ENCODE results near the gene ATPAF1.

DNA sequence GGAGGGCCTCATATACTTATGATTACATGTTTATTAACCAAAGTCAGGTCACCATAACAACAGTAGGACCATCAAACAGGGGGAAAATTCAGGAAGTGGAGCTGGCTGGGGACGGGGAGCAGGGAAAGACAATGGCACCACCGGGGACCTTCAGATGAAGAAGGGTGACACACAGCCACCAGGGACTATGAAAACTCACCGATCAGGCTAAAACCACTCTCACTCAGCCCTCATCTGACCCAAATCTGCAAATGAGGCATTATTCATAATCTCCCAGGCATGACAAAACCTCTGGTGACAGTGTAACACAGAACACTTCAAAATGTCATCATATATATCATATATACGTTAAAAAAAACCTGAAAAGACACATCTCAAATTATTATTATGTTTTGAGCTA is 75.3 kb downstream of the ATPAF1 start:
- TF ChIP-seq MEF2A (IDR thresholded peaks at IDR 0.05; ENCODE audit: borderline replicate concordance, low read depth) (no peak), JUND (IDR thresholded peaks at IDR 0.05) (no peak), POLR2AphosphoS5 (IDR thresholded peaks at IDR 0.05; ENCODE audit: low read depth, low read length) (no peak), EP300 (IDR thresholded peaks at IDR 0.05; ENCODE audit: borderline replicate concordance in 1 of 2, low read depth in 1 of 2, low read length in 1 of 2) (no peak), EZH2phosphoT487 (IDR thresholded peaks at IDR 0.05; ENCODE audit: borderline replicate concordance, low read depth) (no peak), TEAD4 (IDR thresholded peaks at IDR 0.05; ENCODE audit: borderline replicate concordance, insufficient read depth) (no peak), FOXJ3 (CRISPR knock-in tag; IDR thresholded peaks at IDR 0.05) (no peak)
- TF ChIP-seq, protein P1, sequence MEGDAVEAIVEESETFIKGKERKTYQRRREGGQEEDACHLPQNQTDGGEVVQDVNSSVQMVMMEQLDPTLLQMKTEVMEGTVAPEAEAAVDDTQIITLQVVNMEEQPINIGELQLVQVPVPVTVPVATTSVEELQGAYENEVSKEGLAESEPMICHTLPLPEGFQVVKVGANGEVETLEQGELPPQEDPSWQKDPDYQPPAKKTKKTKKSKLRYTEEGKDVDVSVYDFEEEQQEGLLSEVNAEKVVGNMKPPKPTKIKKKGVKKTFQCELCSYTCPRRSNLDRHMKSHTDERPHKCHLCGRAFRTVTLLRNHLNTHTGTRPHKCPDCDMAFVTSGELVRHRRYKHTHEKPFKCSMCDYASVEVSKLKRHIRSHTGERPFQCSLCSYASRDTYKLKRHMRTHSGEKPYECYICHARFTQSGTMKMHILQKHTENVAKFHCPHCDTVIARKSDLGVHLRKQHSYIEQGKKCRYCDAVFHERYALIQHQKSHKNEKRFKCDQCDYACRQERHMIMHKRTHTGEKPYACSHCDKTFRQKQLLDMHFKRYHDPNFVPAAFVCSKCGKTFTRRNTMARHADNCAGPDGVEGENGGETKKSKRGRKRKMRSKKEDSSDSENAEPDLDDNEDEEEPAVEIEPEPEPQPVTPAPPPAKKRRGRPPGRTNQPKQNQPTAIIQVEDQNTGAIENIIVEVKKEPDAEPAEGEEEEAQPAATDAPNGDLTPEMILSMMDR (IDR thresholded peaks at IDR 0.05), result no peak
- TF ChIP-seq, protein P2, sequence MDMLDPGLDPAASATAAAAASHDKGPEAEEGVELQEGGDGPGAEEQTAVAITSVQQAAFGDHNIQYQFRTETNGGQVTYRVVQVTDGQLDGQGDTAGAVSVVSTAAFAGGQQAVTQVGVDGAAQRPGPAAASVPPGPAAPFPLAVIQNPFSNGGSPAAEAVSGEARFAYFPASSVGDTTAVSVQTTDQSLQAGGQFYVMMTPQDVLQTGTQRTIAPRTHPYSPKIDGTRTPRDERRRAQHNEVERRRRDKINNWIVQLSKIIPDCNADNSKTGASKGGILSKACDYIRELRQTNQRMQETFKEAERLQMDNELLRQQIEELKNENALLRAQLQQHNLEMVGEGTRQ (IDR thresholded peaks at IDR 0.05; ENCODE audit: borderline replicate concordance, low read depth, low read length), result no peak
